Liver (tissue), 9 donors: ENCODE data around the gene CSF2. TPM values are rescaled to one million over a fixed set of nuclear protein-coding genes. Genes with fewer than 3 reads are reported as not detected.

Source experiments
- DNase-seq: peaks from one replicate; pipeline ENCODE4 v3.0.0-alpha.2; 2017; ENCODE audit warnings: low spot score
- H3K27ac ChIP-seq, 2 donors: one replicate each; pipeline ENCODE4 v1.7.0; 2013; ENCODE audit warnings: inconsistent platforms in 2 of 2, low read length in 2 of 2, control low read depth in 1 of 2, low read depth in 1 of 2, mild to moderate bottlenecking in 1 of 2
- H3K27me3 ChIP-seq, 4 donors: one replicate each; pipeline versions ENCODE4 v1.6.1 to v1.7.0; 2013; ENCODE audit warnings: low read length in 3 of 4, inconsistent platforms in 1 of 4, mild to moderate bottlenecking in 1 of 4, moderate library complexity in 1 of 4; ENCODE audit not compliant: control insufficient read depth in 4 of 4, insufficient read depth in 4 of 4
- H3K36me3 ChIP-seq, 4 donors: one replicate each; pipeline versions ENCODE4 v1.6.1 to v1.7.0; 2013; ENCODE audit warnings: low read length in 3 of 4, mild to moderate bottlenecking in 3 of 4, low read depth in 1 of 4, moderate library complexity in 1 of 4; ENCODE audit not compliant: control insufficient read depth in 4 of 4, insufficient read depth in 3 of 4
- H3K4me1 ChIP-seq, 4 donors: one replicate each; pipeline versions ENCODE4 v1.6.1 to v1.7.0; 2013; ENCODE audit warnings: low read length in 3 of 4, mild to moderate bottlenecking in 3 of 4, moderate library complexity in 1 of 4; ENCODE audit not compliant: control insufficient read depth in 4 of 4, insufficient read depth in 4 of 4
- H3K4me3 ChIP-seq, 3 donors: one replicate each; pipeline versions ENCODE4 v1.6.1 to v1.7.0; 2013; ENCODE audit warnings: low read length in 3 of 3, control low read depth in 1 of 3, low read depth in 1 of 3, mild to moderate bottlenecking in 1 of 3
- H3K9ac ChIP-seq, 2 donors: one replicate each; pipeline ENCODE4 v1.7.0; 2013; ENCODE audit warnings: low read length in 2 of 2, mild to moderate bottlenecking in 2 of 2, moderate library complexity in 2 of 2, control low read depth in 1 of 2, low read depth in 1 of 2
- H3K9me3 ChIP-seq, 4 donors: one replicate each; pipeline versions ENCODE4 v1.6.1 to v1.7.0; 2013; ENCODE audit warnings: low read length in 3 of 4; ENCODE audit not compliant: control insufficient read depth in 4 of 4
- ATF3 ChIP-seq: IDR thresholded peaks from 2 replicates; pipeline ENCODE4 v1.6.1; 2016; ENCODE audit warnings: antibody characterized with exemption
- FOXA1 ChIP-seq: IDR thresholded peaks from 2 replicates; pipeline ENCODE4 v1.6.1; 2016; ENCODE audit warnings: antibody characterized with exemption
- GABPA ChIP-seq, 2 donors: IDR thresholded peaks in 1 of 2; conservative IDR thresholded peaks in 1 of 2; 2 replicates each; pipeline ENCODE4 v1.6.1; 2016; ENCODE audit warnings: antibody characterized with exemption in 2 of 2, mild to moderate bottlenecking in 1 of 2, moderate library complexity in 1 of 2
- HNF4A ChIP-seq, 2 donors: conservative IDR thresholded peaks; 2 replicates each; pipeline ENCODE4 v1.6.1; 2016; ENCODE audit warnings: antibody characterized with exemption in 2 of 2, mild to moderate bottlenecking in 2 of 2
- HNF4G ChIP-seq: IDR thresholded peaks from 2 replicates; pipeline ENCODE4 v1.6.1; 2016; ENCODE audit warnings: antibody characterized with exemption
- NR2F2 ChIP-seq: IDR thresholded peaks from 2 replicates; pipeline ENCODE4 v1.6.1; 2016; ENCODE audit warnings: antibody characterized with exemption
- RAD21 ChIP-seq, 2 donors: IDR thresholded peaks; 2 replicates each; pipeline ENCODE4 v1.6.1; 2016; ENCODE audit warnings: antibody characterized with exemption in 2 of 2, mild to moderate bottlenecking in 2 of 2
- REST ChIP-seq: IDR thresholded peaks from 2 replicates; pipeline ENCODE4 v1.6.1; 2016; ENCODE audit warnings: antibody characterized with exemption, mild to moderate bottlenecking
- TAF1 ChIP-seq: conservative IDR thresholded peaks from 2 replicates; pipeline ENCODE4 v1.6.1; 2016; ENCODE audit warnings: antibody characterized with exemption, mild to moderate bottlenecking
- YY1 ChIP-seq: IDR thresholded peaks from 2 replicates; pipeline ENCODE4 v1.6.1; 2016; ENCODE audit warnings: antibody characterized with exemption, mild to moderate bottlenecking
- ZBTB33 ChIP-seq: IDR thresholded peaks from 2 replicates; pipeline ENCODE4 v1.6.1; 2016; ENCODE audit warnings: antibody characterized with exemption
- WGBS: extraction: QIAGEN DNeasy Blood & Tissue Kit; methylation state at CpG from one replicate; pipeline ENCODE4 v1.1.7; 2013; 5-methylcytosine and 5-hydroxymethylcytosine counted together
- polyA plus RNA-seq, 2 donors: library from polyadenylated mRNA; stranded (reverse) in 1 of 2; unstranded in 1 of 2; fragments of 200-250 nt in 1 of 2; fragments of >200 nt in 1 of 2; fragmentation: Nextera tagmentation in 1 of 2; extraction: Ambion mirVana in 1 of 2; gene quantifications; one replicate each; pipeline versions ENCODE4 v1.2.1 to v1.2.3, GENCODE V29; 2013 to 2015
- total RNA-seq, 2 donors: library from RNA; depleted of rRNA; stranded (reverse); fragments of >200 nt; gene quantifications; one replicate each; pipeline ENCODE4 v1.2.3, GENCODE V29; 2014
- donor health status: healthy.
- donor health status: healthy.
- donor health status: healthy.
- donor health status: healthy.
- donor health status: healthy.

CSF2 gene
- total and polyA plus RNA-seq, 4 donors: not detected

- 91% methylated on average over 13 of the region's 13 CpGs for WGBS
- Histone ChIP-seq H3K4me1 (peaks cover 0 to 2% (median 0%) of the 10 kb centered on the region in 4 donors), H3K36me3 (no peaks in the 10 kb centered on the region), H3K27ac (no peak overlapping the region), H3K4me3 (no peak overlapping the region), H3K27me3 (no peaks in the 10 kb centered on the region), H3K9me3 (no peaks in the 10 kb centered on the region), H3K9ac (no peak overlapping the region)
- no peak for DNase-seq
- TF ChIP-seq ZBTB33 (no peak), GABPA (IDR thresholded peaks at IDR 0.05 in 1 of 2, conservative IDR thresholded peaks at IDR 0.05 in 1 of 2) (no peak)
Observed at GRCh38 chr5:132067941-132068808, 5.4 kb upstream of the CSF2 start.

- no peaks in the 10 kb centered on the region for H3K36me3 ChIP-seq
- H3K9me3 ChIP-seq: no peaks in the 10 kb centered on the region
- H3K27ac ChIP-seq: no peak overlapping the region
- H3K9ac ChIP-seq: no peak overlapping the region
- no peaks in the 10 kb centered on the region for H3K27me3 ChIP-seq
- H3K4me3 ChIP-seq: no peak overlapping the region
- TF ChIP-seq YY1 (no peak), REST (no peak), HNF4A (conservative IDR thresholded peaks at IDR 0.05) (no peak), RAD21 (IDR thresholded peaks at IDR 0.05) (no peak)
- no peak for DNase-seq
- peaks cover 0 to 2% (median 0%) of the 10 kb centered on the region in 4 donors for H3K4me1 ChIP-seq
- WGBS: 88% methylated on average over 10 of the region's 10 CpGs
Observed at GRCh38 chr5:132069561-132069960, 4.0 kb upstream of the CSF2 start.

- H3K4me3 ChIP-seq: no peak overlapping the region
- H3K9me3 ChIP-seq: no peaks in the 10 kb centered on the region
- H3K9ac ChIP-seq: no peak overlapping the region
- WGBS: 94% methylated on average over 3 of the region's 3 CpGs
- DNase-seq: no peak
- TF ChIP-seq NR2F2 (no peak), TAF1 (no peak), HNF4G (no peak), ATF3 (no peak), REST (no peak), GABPA (IDR thresholded peaks at IDR 0.05 in 1 of 2, conservative IDR thresholded peaks at IDR 0.05 in 1 of 2) (no peak), RAD21 (IDR thresholded peaks at IDR 0.05) (no peak), FOXA1 (no peak)
- H3K36me3 ChIP-seq: no peaks in the 10 kb centered on the region
- H3K4me1 ChIP-seq: peaks cover 0 to 2% (median 0%) of the 10 kb centered on the region in 4 donors
- no peaks in the 10 kb centered on the region for H3K27me3 ChIP-seq
- no peak overlapping the region for H3K27ac ChIP-seq
Observed at GRCh38 chr5:132069994-132070393, 3.6 kb upstream of the CSF2 start.
